ENCODE data around the gene ALDH5A1. TPM values are rescaled to one million over a fixed set of nuclear protein-coding genes. Genes with fewer than 3 reads are reported as not detected.

The ALDH5A1 gene
- polyA plus RNA-seq, 4 donors = 28.9 to 32.8 (median 31.3) TPM

- no peak for DNase-seq (ENCODE audit: low read depth in 4 of 4, low spot score in 3 of 4)
Measured at GRCh38 chr6:24564081-24564480, 69.3 kb downstream of the ALDH5A1 start.

DNA sequence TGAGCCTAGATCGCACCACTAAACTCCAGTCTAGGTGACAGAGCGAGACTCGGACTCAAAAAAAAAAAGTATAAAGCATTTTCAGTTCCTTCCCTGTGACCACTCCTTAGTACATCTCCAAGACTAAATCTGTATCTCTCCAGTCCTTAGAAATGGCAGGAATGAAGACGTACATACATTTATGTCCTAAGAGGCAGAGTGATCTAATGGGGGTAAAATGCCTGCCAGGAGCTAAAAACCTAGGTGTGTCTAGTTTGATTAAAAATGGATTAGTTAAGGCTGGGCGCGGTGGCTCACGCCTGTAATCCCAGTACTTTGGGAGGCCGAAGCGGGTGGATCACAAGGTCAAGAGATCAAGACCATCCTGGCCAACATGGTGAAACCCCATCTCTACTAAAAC, 70.4 kb downstream of the ALDH5A1 start:
- no peak for DNase-seq (ENCODE audit: low read depth in 4 of 4, low spot score in 3 of 4)

DNA sequence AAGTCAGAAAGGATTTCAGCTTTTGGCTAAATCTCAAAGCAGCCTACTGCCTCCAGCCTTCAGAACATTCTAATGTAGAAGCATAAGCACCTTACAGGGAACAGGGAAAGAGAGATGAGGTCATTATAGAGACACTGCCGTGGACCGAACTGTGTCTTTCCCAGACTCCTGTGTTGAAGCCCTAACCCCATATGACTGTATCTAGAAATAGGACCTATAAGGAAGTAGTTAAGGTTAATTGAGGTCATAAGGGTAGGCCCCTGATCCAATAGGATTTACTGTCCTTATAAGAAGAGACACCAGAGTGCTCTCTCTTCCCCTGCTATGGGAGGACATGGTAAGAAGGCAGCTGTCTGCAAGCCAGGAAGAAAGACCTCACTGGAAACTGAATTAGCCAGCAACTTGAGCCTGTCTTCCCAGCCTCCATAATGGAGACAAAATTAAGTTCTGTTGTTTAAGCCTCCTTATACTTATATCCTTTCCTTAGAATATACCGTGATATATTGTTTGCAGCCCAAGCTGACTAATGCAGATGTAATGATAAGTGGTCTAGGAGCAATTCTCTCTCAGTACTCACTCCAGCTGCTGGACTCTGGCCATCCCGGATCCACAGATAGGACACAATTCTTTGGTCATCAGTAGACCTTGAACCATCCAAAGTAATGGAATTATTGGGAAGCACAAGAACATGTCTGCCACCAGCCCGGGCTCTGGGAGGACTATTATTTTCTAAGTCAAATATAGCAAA, 71.4 kb downstream of the ALDH5A1 start:
- no peak for DNase-seq (ENCODE audit: low read depth in 4 of 4, low spot score in 3 of 4)

GRCh38 chr6:24568683-24569082, 73.9 kb downstream of the ALDH5A1 start:
- DNase-seq (ENCODE audit: low read depth in 4 of 4, low spot score in 3 of 4) = no peak

GRCh38 chr6:24569811-24570210, 75.0 kb downstream of the ALDH5A1 start:
- DNase-seq (ENCODE audit: low read depth in 4 of 4, low spot score in 3 of 4) = no peak

DNA sequence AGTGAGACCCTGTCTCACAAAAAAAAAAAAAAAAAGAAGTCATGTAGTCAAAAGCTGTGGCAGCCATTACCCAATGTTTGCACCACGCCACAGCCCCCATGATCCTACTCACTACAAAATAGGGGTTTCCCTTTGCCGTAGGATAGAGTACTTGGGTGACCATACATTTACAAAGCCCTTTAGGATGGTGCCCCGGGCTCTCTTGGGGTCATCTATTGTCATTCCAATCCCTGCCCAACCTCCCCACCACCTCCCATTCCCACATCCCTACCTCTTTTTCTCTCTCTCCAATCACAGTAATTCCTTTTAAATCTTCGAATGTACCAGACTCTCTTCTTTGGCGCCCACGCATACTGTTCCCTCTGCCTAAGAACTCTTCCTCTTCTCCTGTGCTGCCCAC, 76.6 kb downstream of the ALDH5A1 start:
- DNase-seq (ENCODE audit: low read depth in 4 of 4, low spot score in 3 of 4) = no peak

- no peak for DNase-seq (ENCODE audit: low read depth in 4 of 4, low spot score in 3 of 4)
Measured at GRCh38 chr6:24574809-24575208, 80.0 kb downstream of the ALDH5A1 start.

DNA sequence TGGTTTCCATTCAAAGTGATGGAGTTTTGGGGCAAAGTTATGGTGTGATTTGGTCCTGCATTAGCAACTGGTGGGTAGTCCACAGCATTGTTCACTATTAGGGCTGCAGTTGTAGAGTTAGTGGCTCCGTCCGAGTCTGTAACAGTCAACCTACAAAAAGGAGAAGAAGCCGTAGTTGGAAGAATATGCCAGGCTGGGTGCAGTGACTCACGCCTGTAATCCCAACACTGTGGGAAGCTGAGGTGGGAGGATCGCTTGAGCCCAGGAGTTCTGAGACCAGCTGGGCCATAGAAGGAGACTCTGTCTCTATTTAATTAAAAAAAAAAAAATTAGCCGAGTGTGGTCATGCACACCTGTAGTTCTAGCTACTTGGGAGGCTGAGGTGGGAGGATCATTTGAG, 81.7 kb downstream of the ALDH5A1 start:
- DNase-seq (ENCODE audit: low read depth in 4 of 4, low spot score in 3 of 4) = no peak

DNA sequence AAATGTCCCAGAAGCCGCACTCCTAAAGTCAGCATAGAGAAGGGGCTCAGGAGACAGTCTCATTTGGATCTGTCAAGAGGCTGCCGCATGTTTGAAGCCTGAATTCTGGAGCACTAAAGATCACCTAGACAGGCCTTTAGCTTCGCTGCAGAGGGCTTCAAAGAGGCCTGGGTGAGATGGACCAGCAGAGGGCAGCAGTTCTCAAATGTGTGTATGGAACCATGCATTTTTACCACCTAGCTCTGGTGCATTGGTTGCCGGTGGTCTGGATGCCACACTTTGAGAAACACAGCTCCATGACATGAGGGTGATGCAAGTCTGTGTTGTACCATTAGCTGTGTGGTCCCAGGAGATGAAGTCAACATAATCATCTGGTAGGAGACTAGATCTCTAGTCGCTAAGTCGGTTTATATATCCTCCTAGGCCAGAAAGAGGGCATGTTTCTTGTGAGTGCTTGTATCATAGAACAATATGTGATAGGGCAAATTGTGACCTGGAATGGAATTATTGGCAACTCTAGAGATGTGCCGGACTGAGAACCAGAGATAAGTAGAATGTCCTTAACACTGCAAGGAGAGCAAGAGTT, 86.4 kb downstream of the ALDH5A1 start:
- DNase-seq (ENCODE audit: low read depth in 4 of 4, low spot score in 3 of 4) = peak; percentile 25 to 57 (median 44)

DNA sequence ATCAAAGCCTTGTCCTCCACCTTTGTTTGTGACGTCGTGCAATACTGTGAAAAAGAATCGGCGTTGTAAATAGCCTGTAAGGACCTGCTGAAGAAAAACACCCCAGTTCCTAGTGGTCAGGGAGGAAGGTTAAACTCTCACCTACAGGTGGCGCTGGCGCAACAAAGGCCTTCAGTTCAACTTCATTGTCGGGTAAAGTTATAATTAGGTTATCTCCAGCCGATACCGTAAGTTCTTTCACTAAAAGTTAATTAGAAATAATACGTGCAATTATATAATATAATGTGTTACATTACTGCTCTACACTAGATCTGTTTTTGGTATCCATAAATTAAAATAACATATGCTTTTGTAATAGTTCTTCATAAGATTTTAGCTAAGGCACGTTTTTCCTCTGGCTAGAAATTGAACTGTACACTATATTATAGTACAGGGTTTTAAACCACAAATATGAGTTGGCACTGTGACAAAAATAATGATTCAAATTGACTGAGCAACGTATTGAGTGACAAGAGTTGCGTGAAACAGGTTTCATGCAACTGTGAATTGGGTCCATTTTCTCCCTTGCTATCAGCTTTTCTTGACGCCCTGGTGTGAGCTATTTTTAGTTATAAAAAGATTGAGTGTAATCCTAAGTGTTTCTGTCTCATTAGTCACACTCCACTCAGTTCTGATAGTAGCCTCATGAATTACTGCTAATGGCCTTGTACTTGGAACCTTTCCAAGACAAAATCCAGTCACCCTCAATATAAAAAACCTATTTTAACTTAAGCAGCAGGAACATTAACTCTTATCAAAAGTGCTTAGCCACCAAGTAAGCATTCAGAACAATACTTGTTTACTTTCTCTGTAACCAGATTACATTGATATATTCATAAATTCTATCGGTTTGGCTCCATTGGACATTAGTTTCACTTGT, 89.0 kb downstream of the ALDH5A1 start:
- peak; percentile 43 to 67 (median 60) for DNase-seq (ENCODE audit: low read depth in 4 of 4, low spot score in 3 of 4)

DNA sequence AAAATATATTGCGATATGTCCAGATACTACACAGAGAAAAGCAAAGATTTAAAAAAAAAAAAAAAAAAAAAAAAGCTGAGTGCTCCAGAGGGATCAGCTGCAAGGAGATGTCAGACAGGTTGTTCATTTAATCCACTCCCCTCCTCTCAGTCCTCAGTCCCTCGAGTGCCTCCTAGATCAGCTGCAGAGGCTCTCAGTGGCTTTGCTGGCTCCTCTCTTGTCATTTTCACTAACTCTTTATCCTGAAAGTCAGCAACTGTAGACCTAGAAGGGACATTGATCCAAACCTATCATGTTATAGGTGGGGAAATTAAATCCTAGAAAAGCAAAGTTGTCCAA, 89.6 kb downstream of the ALDH5A1 start:
- DNase-seq (ENCODE audit: low read depth in 4 of 4, low spot score in 3 of 4) = no peak

Other genes with a start within 250 kb of the ALDH5A1 start
- gene DCDC2, start 136.9 kb upstream of the ALDH5A1 start, polyA plus RNA-seq (ENCODE audit: insufficient read length in 4 of 4) = 100 to 1,000 TPM in 3 of 4 donors, 10 to 100 TPM in 1; 93.1 to 146 (median 135) TPM
- 10 to 100 TPM; 38.6 to 47.7 (median 45.4) TPM for gene MRS2, start 92.0 kb upstream of the ALDH5A1 start, polyA plus RNA-seq (ENCODE audit: insufficient read length in 4 of 4)
- 1 to 10 TPM; 2.6 to 3.3 (median 3.0) TPM for gene GPLD1, start 5.4 kb upstream of the ALDH5A1 start, polyA plus RNA-seq (ENCODE audit: insufficient read length in 4 of 4)
- gene KIAA0319, start 151.2 kb downstream of the ALDH5A1 start, polyA plus RNA-seq (ENCODE audit: insufficient read length in 4 of 4) = under 1 TPM; 0.25 to 0.39 (median 0.33) TPM
- gene TDP2, start 171.9 kb downstream of the ALDH5A1 start, polyA plus RNA-seq (ENCODE audit: insufficient read length in 4 of 4) = 10 to 100 TPM; 61.1 to 72.4 (median 67.9) TPM
- gene ACOT13, start 172.1 kb downstream of the ALDH5A1 start, polyA plus RNA-seq (ENCODE audit: insufficient read length in 4 of 4) = 10 to 100 TPM; 36.5 to 45.0 (median 43.0) TPM
- gene C6orf62, start 224.2 kb downstream of the ALDH5A1 start, polyA plus RNA-seq (ENCODE audit: insufficient read length in 4 of 4) = 100 to 1,000 TPM; 125 to 155 (median 140) TPM